ENCODE measurements around the gene NUTM2A.
"Not testable (repeated sequence)": the region's sequence is repeated elsewhere in the genome, so short reads cannot be mapped to it uniquely, and the experiment has no call there.

Gene NUTM2A

GRCh38 chr10:87247335-87247734 is 22.1 kb downstream of the NUTM2A start:
- not testable (repeated sequence) for DNase-seq (ENCODE audit: low spot score)

DNA sequence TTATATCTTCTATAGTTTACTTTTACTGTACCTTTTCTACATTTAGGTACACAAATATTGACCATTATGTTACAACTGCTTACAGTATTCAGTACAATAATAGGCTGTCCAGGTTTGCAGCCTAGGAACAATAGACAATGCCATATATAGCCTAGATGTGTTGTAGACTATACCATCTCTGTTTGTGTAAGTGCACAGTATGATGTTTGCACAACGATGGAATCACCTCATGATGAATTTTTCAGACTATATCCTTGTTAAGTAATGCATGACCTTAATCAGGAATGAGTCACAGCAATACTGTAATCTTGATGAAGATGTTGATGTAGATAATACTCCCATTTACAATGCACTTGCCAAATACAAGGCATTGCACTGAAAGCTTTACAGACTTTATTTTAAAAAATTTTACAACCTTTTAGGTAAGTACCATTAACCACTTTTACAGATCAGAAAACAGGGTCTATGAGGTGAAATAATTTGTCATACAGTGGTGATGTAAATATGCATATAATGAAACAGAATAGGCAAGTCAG is 23.6 kb downstream of the NUTM2A start:
- DNase-seq (ENCODE audit: low spot score): not testable (repeated sequence)

DNA sequence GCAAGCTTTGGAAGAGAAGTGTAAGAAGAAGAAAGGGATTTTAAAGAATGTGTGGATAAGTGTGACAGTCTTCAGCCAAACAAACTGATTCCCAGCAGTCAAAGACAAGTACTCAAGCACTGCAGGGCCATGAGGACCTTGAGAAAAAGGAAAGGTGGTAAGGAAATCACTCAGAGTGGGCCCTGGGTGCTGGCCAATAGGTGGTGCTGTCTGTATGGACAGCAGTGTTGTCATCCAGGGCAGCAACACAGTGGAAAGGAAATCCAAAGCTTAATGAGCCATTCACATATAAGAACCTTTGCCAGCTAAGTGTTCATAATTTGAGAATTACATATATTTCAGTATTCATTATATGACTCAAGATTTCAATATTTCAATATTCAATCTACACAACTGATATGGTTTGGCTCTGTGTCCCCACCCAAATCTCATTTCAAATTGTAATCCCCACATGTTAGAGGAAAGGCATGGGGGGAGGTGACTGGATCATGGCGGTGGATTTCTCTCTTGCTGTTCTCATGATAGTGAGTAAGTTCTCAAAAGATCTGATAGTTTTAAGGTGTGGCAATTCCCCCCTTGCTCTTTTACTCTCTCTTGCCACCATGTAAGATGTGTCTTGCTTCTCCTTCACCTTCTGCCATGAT is 55.6 kb downstream of the NUTM2A start:
- not testable (repeated sequence) for DNase-seq (ENCODE audit: low spot score)

Data from CD4-positive, alpha-beta T cell treated with Interleukin-2 at 100 ng/mL for 4 hours (primary cell).